NCI-H187 treated with DMSO at 0.1 percent for 48 hours (cell line): Measurements from ENCODE around the gene POLD1.
"Not testable (repeated sequence)": the region's sequence is repeated elsewhere in the genome, so short reads cannot be mapped to it uniquely, and the experiment has no call there.

ENCODE experiments used
- DNase-seq: peaks from one replicate; lab custom pipeline; 2025; lab: John Stamatoyannopoulos, UW

The POLD1 gene

GRCh38 chr19:50390952-50391351 lies 6.8 kb downstream of the POLD1 start:
- not testable (repeated sequence) for DNase-seq

GRCh38 chr19:50392759-50393158 lies 8.6 kb downstream of the POLD1 start:
- no peak for DNase-seq

GRCh38 chr19:50393589-50393988 lies 9.4 kb downstream of the POLD1 start:
- DNase-seq, result no peak

GRCh38 chr19:50394017-50394416 lies 9.9 kb downstream of the POLD1 start:
- DNase-seq, result no peak

- DNase-seq, result no peak
Observed at GRCh38 chr19:50398675-50399367, 14.7 kb downstream of the POLD1 start.

GRCh38 chr19:50399368-50399745 lies 15.2 kb downstream of the POLD1 start:
- no peak for DNase-seq

GRCh38 chr19:50401605-50402450 lies 17.7 kb downstream of the POLD1 start:
- no peak for DNase-seq

GRCh38 chr19:50402544-50403301 lies 18.6 kb downstream of the POLD1 start:
- no peak for DNase-seq

- no peak for DNase-seq
Observed at GRCh38 chr19:50406156-50406820, 22.1 kb downstream of the POLD1 start.

- DNase-seq, result no peak
Observed at GRCh38 chr19:50406829-50407228, 22.7 kb downstream of the POLD1 start.

GRCh38 chr19:50409347-50409746 lies 25.2 kb downstream of the POLD1 start:
- DNase-seq, result no peak

GRCh38 chr19:50410109-50410508 lies 26.0 kb downstream of the POLD1 start:
- DNase-seq, result no peak

GRCh38 chr19:50412419-50412818 lies 28.3 kb downstream of the POLD1 start:
- no peak for DNase-seq

- DNase-seq, result no peak
Observed at GRCh38 chr19:50413096-50413495, 28.9 kb downstream of the POLD1 start.

GRCh38 chr19:50413531-50413930 lies 29.4 kb downstream of the POLD1 start:
- no peak for DNase-seq

GRCh38 chr19:50414864-50415660 lies 30.9 kb downstream of the POLD1 start:
- no peak for DNase-seq

- no peak for DNase-seq
Observed at GRCh38 chr19:50415661-50416033, 31.5 kb downstream of the POLD1 start.

- no peak for DNase-seq
Observed at GRCh38 chr19:50416034-50416977, 32.2 kb downstream of the POLD1 start.

- no peak for DNase-seq
Observed at GRCh38 chr19:50417111-50418081, 33.2 kb downstream of the POLD1 start.
